CD4-positive, alpha-beta T cell treated with Interleukin-15 for 1 hour (primary cell): ENCODE results near the gene PRSS27.
"Not testable (repeated sequence)": the region's sequence is repeated elsewhere in the genome, so short reads cannot be mapped to it uniquely, and the experiment has no call there.

Experiments used
- DNase-seq: peaks from one replicate; pipeline ENCODE4 v3.0.0-alpha.2; 2020

The PRSS27 gene

GRCh38 chr16:2707368-2708289 is 12.4 kb downstream of the PRSS27 start:
- DNase-seq = no peak

GRCh38 chr16:2706611-2707311 is 13.3 kb downstream of the PRSS27 start:
- DNase-seq = no peak

GRCh38 chr16:2706085-2706484 is 13.9 kb downstream of the PRSS27 start:
- no peak for DNase-seq

GRCh38 chr16:2705351-2705750 is 14.7 kb downstream of the PRSS27 start:
- no peak for DNase-seq

GRCh38 chr16:2704983-2705275 is 15.1 kb downstream of the PRSS27 start:
- no peak for DNase-seq

GRCh38 chr16:2704166-2704982 is 15.7 kb downstream of the PRSS27 start:
- DNase-seq = no peak

- DNase-seq = no peak
These were observed 16.9 kb downstream of the PRSS27 start for GRCh38 chr16:2702871-2703745.

- DNase-seq = no peak
These were observed 17.6 kb downstream of the PRSS27 start for GRCh38 chr16:2702438-2702825.

GRCh38 chr16:2701713-2702437 is 18.1 kb downstream of the PRSS27 start:
- no peak for DNase-seq

GRCh38 chr16:2701272-2701671 is 18.8 kb downstream of the PRSS27 start:
- DNase-seq = no peak

- DNase-seq = no peak
These were observed 19.2 kb downstream of the PRSS27 start for GRCh38 chr16:2700786-2701185.

- no peak for DNase-seq
These were observed 20.0 kb downstream of the PRSS27 start for GRCh38 chr16:2699791-2700600.

- DNase-seq = no peak
These were observed 20.9 kb downstream of the PRSS27 start for GRCh38 chr16:2698965-2699750.

GRCh38 chr16:2698103-2698870 is 21.7 kb downstream of the PRSS27 start:
- no peak for DNase-seq

- DNase-seq = no peak
These were observed 22.5 kb downstream of the PRSS27 start for GRCh38 chr16:2697401-2697948.

- not testable (repeated sequence) for DNase-seq
These were observed 23.3 kb downstream of the PRSS27 start for GRCh38 chr16:2696601-2697250.

GRCh38 chr16:2692948-2693651 is 26.9 kb downstream of the PRSS27 start:
- DNase-seq = no peak
